Body of pancreas (tissue), 4 donors: ENCODE data around the gene TSPOAP1. TPM values are rescaled to one million over a fixed set of nuclear protein-coding genes. Genes with fewer than 3 reads are reported as not detected.

ENCODE experiments used
- ATAC-seq: fragments of 150-250 bp; one replicate; pipeline ENCODE4 v1.9.1; 2016
- DNase-seq, 4 donors: peaks; one replicate each; pipeline ENCODE4 v3.0.0-alpha.2; 2019
- H3K27ac ChIP-seq, 4 donors: fragments of 200-600 bp; sonication (generic); 1 replicate in 3 of 4; 2 replicates in 1 of 4; pipeline versions ENCODE4 v1.5.1 to v1.6.1; 2016 to 2019; ENCODE audit warnings: mild to moderate bottlenecking in 1 of 4, mixed read lengths in 1 of 4, moderate library complexity in 1 of 4
- H3K27me3 ChIP-seq, 2 donors: fragments of 200-600 bp; sonication (generic); one replicate each; pipeline ENCODE4 v1.6.0; 2016; ENCODE audit warnings: mild to moderate bottlenecking in 1 of 2
- H3K36me3 ChIP-seq, 2 donors: fragments of 200-600 bp; sonication (generic); replicated peaks in 1 of 2; 2 replicates each; pipeline ENCODE4 v1.5.1; 2016; ENCODE audit warnings: low read depth in 2 of 2; ENCODE audit not compliant: insufficient read depth in 1 of 2
- H3K4me1 ChIP-seq: fragments of 200-600 bp; sonication (generic); one replicate; pipeline ENCODE4 v1.6.0; 2016
- H3K4me3 ChIP-seq, 2 donors: fragments of 200-600 bp; sonication (generic); 1 replicate in 1 of 2; 2 replicates in 1 of 2; pipeline ENCODE4 v1.5.1; 2016 to 2019
- H3K9me3 ChIP-seq, 3 donors: fragments of 200-600 bp; sonication (generic); 1 replicate in 2 of 3; 2 replicates in 1 of 3; pipeline ENCODE4 v1.5.1; 2016
- CTCF ChIP-seq, 7 experiments: fragments of 450-650 bp in 4 of 7; fragments of 200-600 bp in 3 of 7; sonication (generic) in 3 of 7; IDR thresholded peaks; one replicate each; pipeline ENCODE4 v1.5.1; 2016 to 2019; ENCODE audit warnings: antibody characterized with exemption in 7 of 7
- POLR2A ChIP-seq, 3 donors: fragments of 450-650 bp; IDR thresholded peaks; one replicate each; pipeline ENCODE4 v1.6.1; 2016; ENCODE audit warnings: antibody characterized with exemption in 3 of 3, mild to moderate bottlenecking in 2 of 3
- WGBS, 2 donors: methylation state at CpG; one replicate each; pipeline ENCODE4 v1.1.5; 2017; 5-methylcytosine and 5-hydroxymethylcytosine counted together
- intact Hi-C: fragments of 100-400 bp; cut with DNase I; formaldehyde crosslinking; loops from one replicate; pipeline ENCODE4 v1.15.1; 2023
- total RNA-seq, 2 donors: library from RNA; depleted of rRNA; stranded (reverse); fragments of >200 nt; gene quantifications; one replicate each; pipeline ENCODE4 v1.1.0, GENCODE V29; 2016

TSPOAP1 gene
- total RNA-seq, 2 donors from 2014 or later = 21.0 to 22.7 TPM

- ATAC-seq = no peak
- intact Hi-C loops = no loop called here
- WGBS, 2 donors = 82 to 84% methylated on average over 2 of the region's 2 CpGs
- Histone ChIP-seq H3K9me3 (no peaks in the 10 kb centered on the region), H3K27me3 (no peaks in the 10 kb centered on the region), H3K36me3 (no peaks in the 10 kb centered on the region), H3K4me1 (peaks cover 29% of the 10 kb centered on the region), H3K4me3 (no peak overlapping the region), H3K27ac (no peak overlapping the region)
- TF ChIP-seq CTCF (IDR thresholded peaks at IDR 0.05) = no peak
- TF ChIP-seq POLR2A (IDR thresholded peaks at IDR 0.05) = no peak
- DNase-seq = no peak
Observed at GRCh38 chr17:58375811-58376210, 47.2 kb upstream of the TSPOAP1 start.

GRCh38 chr17:58375256-58375655 lies 46.7 kb upstream of the TSPOAP1 start:
- TF ChIP-seq POLR2A (IDR thresholded peaks at IDR 0.05) (no peak), CTCF (IDR thresholded peaks at IDR 0.05) (no peak)
- Histone ChIP-seq H3K4me3 (no peak overlapping the region), H3K27me3 (no peaks in the 10 kb centered on the region), H3K9me3 (no peaks in the 10 kb centered on the region), H3K4me1 (peaks cover 24% of the 10 kb centered on the region), H3K36me3 (no peaks in the 10 kb centered on the region), H3K27ac (no peak overlapping the region)
- no peak for ATAC-seq
- intact Hi-C loops = no loop called here
- DNase-seq = no peak
- 55 to 65% methylated on average over 5 of the region's 5 CpGs for WGBS, 2 donors

- no peak overlapping the region for H3K27ac ChIP-seq
- ATAC-seq = no peak
- no peaks in the 10 kb centered on the region for H3K27me3 ChIP-seq
- intact Hi-C loops = no loop called here
- H3K9me3 ChIP-seq = no peaks in the 10 kb centered on the region
- 93 to 100% methylated on average over 1 of the region's 1 CpG for WGBS, 2 donors
- DNase-seq = no peak
- H3K36me3 ChIP-seq = no peaks in the 10 kb centered on the region
- H3K4me1 ChIP-seq = peaks cover 15% of the 10 kb centered on the region
- H3K4me3 ChIP-seq = no peak overlapping the region
- no peak for TF ChIP-seq POLR2A (IDR thresholded peaks at IDR 0.05)
- TF ChIP-seq CTCF (IDR thresholded peaks at IDR 0.05) = no peak
Observed at GRCh38 chr17:58373923-58374322, 45.3 kb upstream of the TSPOAP1 start.

GRCh38 chr17:58373003-58373402 lies 44.4 kb upstream of the TSPOAP1 start:
- no peaks in the 10 kb centered on the region for H3K9me3 ChIP-seq
- H3K4me3 ChIP-seq = no peak overlapping the region
- no peak overlapping the region for H3K27ac ChIP-seq
- WGBS, 2 donors = 94 to 95% methylated on average over 2 to 5 of the region's 5 CpGs
- ATAC-seq = no peak
- H3K4me1 ChIP-seq = peaks cover 15% of the 10 kb centered on the region
- no peak for TF ChIP-seq POLR2A (IDR thresholded peaks at IDR 0.05)
- no peak for TF ChIP-seq CTCF (IDR thresholded peaks at IDR 0.05)
- no peak for DNase-seq
- no peaks in the 10 kb centered on the region for H3K27me3 ChIP-seq
- no peaks in the 10 kb centered on the region for H3K36me3 ChIP-seq
- intact Hi-C loops = no loop called here

- H3K4me3 ChIP-seq = no peak overlapping the region
- intact Hi-C loops = no loop called here
- no peaks in the 10 kb centered on the region for H3K36me3 ChIP-seq
- no peak for DNase-seq
- H3K9me3 ChIP-seq = no peaks in the 10 kb centered on the region
- 82 to 91% methylated on average over 6 of the region's 6 CpGs for WGBS, 2 donors
- no peak for ATAC-seq
- H3K4me1 ChIP-seq = peaks cover 2% of the 10 kb centered on the region
- H3K27ac ChIP-seq = no peak overlapping the region
- TF ChIP-seq POLR2A (IDR thresholded peaks at IDR 0.05) = no peak
- TF ChIP-seq CTCF (IDR thresholded peaks at IDR 0.05) = no peak
- H3K27me3 ChIP-seq = no peaks in the 10 kb centered on the region
Observed at GRCh38 chr17:58371300-58371950, 42.8 kb upstream of the TSPOAP1 start.
